ENCODE measurements around the gene CLPSL1. TPM values are rescaled to one million over a fixed set of nuclear protein-coding genes. Genes with fewer than 3 reads are reported as not detected.

Gene CLPSL1
- total and polyA plus RNA-seq, 2 experiments from 2014 or later = not detected

- Histone ChIP-seq H3K4me1 (ENCODE audit: insufficient read depth) (no peaks in the 10 kb centered on the region), H2AFZ (no peak overlapping the region), H3K4me2 (no peak overlapping the region), H3K27me3 (ENCODE audit: insufficient read depth) (no peaks in the 10 kb centered on the region), H3K27ac (ENCODE audit: low read depth) (no peak overlapping the region), H4K20me1 (replicated peaks; ENCODE audit: insufficient read depth) (no peaks in the 10 kb centered on the region), H3K36me3 (ENCODE audit: insufficient read depth) (no peaks in the 10 kb centered on the region), H3K79me2 (replicated peaks; ENCODE audit: insufficient read depth) (no peaks in the 10 kb centered on the region), H3K9me2 (ENCODE audit: insufficient read depth) (no peaks in the 10 kb centered on the region), H3K4me3 (no peak overlapping the region), H3F3A (replicated peaks; ENCODE audit: low read depth) (no peaks in the 10 kb centered on the region)
- H3K27ac Mint-ChIP-seq = no peak overlapping the region
- H3K9me3 Mint-ChIP-seq = no peaks in the 10 kb centered on the region
- TF ChIP-seq CTCF (conservative IDR thresholded peaks at IDR 0.05; ENCODE audit: low read depth in 2 of 2) (no peak), ETS1 (IDR thresholded peaks at IDR 0.05) (no peak)
- H3K4me3 Mint-ChIP-seq = no peak overlapping the region
- DNase-seq (ENCODE audit: low spot score) = no peak
- ATAC-seq = no peak
- no peaks in the 10 kb centered on the region for H3K36me3 Mint-ChIP-seq (ENCODE audit: low read depth)
- H3K4me1 Mint-ChIP-seq = no peaks in the 10 kb centered on the region
- H3K27me3 Mint-ChIP-seq (ENCODE audit: insufficient read depth, low read depth, poor library complexity) = peaks cover 2% of the 10 kb centered on the region
Measured at GRCh38 chr6:35823601-35824000, 42.8 kb downstream of the CLPSL1 start.

GRCh38 chr6:35824552-35825192 is 43.9 kb downstream of the CLPSL1 start:
- H3K9me2 ChIP-seq (ENCODE audit: insufficient read depth) = no peaks in the 10 kb centered on the region
- H3K4me1 Mint-ChIP-seq = no peaks in the 10 kb centered on the region
- H3K36me3 ChIP-seq (ENCODE audit: insufficient read depth) = no peaks in the 10 kb centered on the region
- no peaks in the 10 kb centered on the region for H3K4me1 ChIP-seq (ENCODE audit: insufficient read depth)
- ATAC-seq = no peak
- H3K27me3 Mint-ChIP-seq (ENCODE audit: insufficient read depth, low read depth, poor library complexity) = peaks cover 2% of the 10 kb centered on the region
- no peaks in the 10 kb centered on the region for H4K20me1 ChIP-seq (replicated peaks; ENCODE audit: insufficient read depth)
- no peaks in the 10 kb centered on the region for H3K27me3 ChIP-seq (ENCODE audit: insufficient read depth)
- H3K9me3 Mint-ChIP-seq = no peaks in the 10 kb centered on the region
- no peaks in the 10 kb centered on the region; the same call in 2 of the 3 replicates for H3K36me3 Mint-ChIP-seq (ENCODE audit: low read depth)
- no peak overlapping the region for H3K4me3 Mint-ChIP-seq
- no peak overlapping the region for H2AFZ ChIP-seq
- H3K27ac Mint-ChIP-seq = no peak overlapping the region
- no peak overlapping the region for H3K27ac ChIP-seq (ENCODE audit: low read depth)
- no peak for DNase-seq (ENCODE audit: low spot score)
- H3K79me2 ChIP-seq (replicated peaks; ENCODE audit: insufficient read depth) = no peaks in the 10 kb centered on the region
- H3F3A ChIP-seq (replicated peaks; ENCODE audit: low read depth) = no peaks in the 10 kb centered on the region
- H3K4me3 ChIP-seq = no peak overlapping the region
- no peak overlapping the region for H3K4me2 ChIP-seq
- no peak for TF ChIP-seq EZH2phosphoT487 (IDR thresholded peaks at IDR 0.05; ENCODE audit: unreplicated experiment)
- TF ChIP-seq CTCF (conservative IDR thresholded peaks at IDR 0.05; ENCODE audit: low read depth in 2 of 2) = no peak
- TF ChIP-seq NANOG (IDR thresholded peaks at IDR 0.05; ENCODE audit: borderline replicate concordance) = no peak
- no peak for TF ChIP-seq REST (IDR thresholded peaks at IDR 0.05; ENCODE audit: unreplicated experiment)
- no peak for TF ChIP-seq EZH2 (IDR thresholded peaks at IDR 0.05; ENCODE audit: low read depth, unreplicated experiment)

Measured in GM23338 (cell line).